H1 (cell line): ENCODE results near the gene CRYGN. TPM values are rescaled to one million over a fixed set of nuclear protein-coding genes. Genes with fewer than 3 reads are reported as not detected.

Source experiments
- CTCF ChIA-PET: fragments of 300-600 bp; sonication (Branson Sonifier 250); formaldehyde crosslinking; loops from one replicate; lab custom pipeline; 2021; ENCODE audit not compliant: partially characterized antibody; lab: Charles Lee
- POLR2A ChIA-PET: fragments of 300-600 bp; sonication (Branson Sonifier 250); formaldehyde crosslinking; loops from one replicate; lab custom pipeline; 2021; ENCODE audit warnings: inconsistent platforms; ENCODE audit not compliant: partially characterized antibody; lab: Charles Lee
- DNase-seq, 2 experiments: peaks; one replicate each; pipeline versions ENCODE4 v3.0.0 to v3.0.0-alpha.2; 2010 to 2022; ENCODE audit warnings: low spot score in 2 of 2, low read depth in 1 of 2, mixed read lengths in 1 of 2
- FAIRE-seq: peaks from 2 replicates; lab custom pipeline; 2011; peaks lifted over from hg19 to GRCh38; lab: Jason Lieb, UNC
- H2AFZ ChIP-seq: 2 replicates; pipeline ENCODE4 v1.8.1; 2012; ENCODE audit warnings: low read length, inconsistent platforms
- H2AK5ac ChIP-seq: 2 replicates; pipeline ENCODE4 v1.6.1; 2013; ENCODE audit warnings: low read depth, low read length
- H2BK120ac ChIP-seq: replicated peaks from 2 replicates; pipeline ENCODE3; 2013; ENCODE audit warnings: low read depth, low read length, inconsistent platforms
- H2BK12ac ChIP-seq: 2 replicates; pipeline ENCODE4 v1.6.1; 2013; ENCODE audit warnings: low read depth, low read length
- H2BK15ac ChIP-seq: 2 replicates; pipeline ENCODE4 v1.6.1; 2013; ENCODE audit warnings: low read length
- H2BK20ac ChIP-seq: 2 replicates; pipeline ENCODE4 v1.6.1; 2013; ENCODE audit warnings: low read length
- H2BK5ac ChIP-seq: 2 replicates; pipeline ENCODE4 v1.6.1; 2013; ENCODE audit warnings: low read depth, low read length
- H3K14ac ChIP-seq: 2 replicates; pipeline ENCODE4 v1.6.1; 2013; ENCODE audit warnings: inconsistent platforms; ENCODE audit not compliant: insufficient read length
- H3K18ac ChIP-seq: 2 replicates; pipeline ENCODE4 v1.6.1; 2013; ENCODE audit warnings: low read length; ENCODE audit errors: extremely low read depth
- H3K23ac ChIP-seq: 2 replicates; pipeline ENCODE4 v1.6.1; 2013; ENCODE audit warnings: inconsistent platforms; ENCODE audit not compliant: insufficient read length
- H3K23me2 ChIP-seq: 2 replicates; pipeline ENCODE4 v1.6.1; 2013; ENCODE audit warnings: low read depth, low read length
- H3K27ac ChIP-seq: 2 replicates; pipeline ENCODE4 v1.6.1; 2011; ENCODE audit warnings: low read depth, low read length, inconsistent platforms
- H3K27me3 ChIP-seq, 4 experiments: replicated peaks in 1 of 4; 1 replicate in 1 of 4; 2 replicates in 3 of 4; pipeline versions ENCODE4 v1.6.1 to v1.8.1; 2011 to 2013; ENCODE audit warnings: low read length in 3 of 4, mild to moderate bottlenecking in 3 of 4, inconsistent platforms in 2 of 4, mixed read lengths in 2 of 4, moderate library complexity in 1 of 4; ENCODE audit not compliant: control insufficient read depth in 3 of 4, insufficient read depth in 3 of 4; ENCODE audit errors: extremely low read depth in 1 of 4
- H3K36me3 ChIP-seq, 4 experiments: 2 replicates each; pipeline versions ENCODE4 v1.6.1 to v1.8.1; 2011 to 2013; ENCODE audit warnings: mild to moderate bottlenecking in 4 of 4, low read length in 3 of 4, moderate library complexity in 2 of 4, control low read depth in 1 of 4, inconsistent platforms in 1 of 4; ENCODE audit not compliant: insufficient read depth in 4 of 4, control insufficient read depth in 2 of 4
- H3K4ac ChIP-seq: replicated peaks from 2 replicates; pipeline ENCODE3; 2013; ENCODE audit warnings: low read length, low read depth, mixed read lengths, inconsistent platforms; ENCODE audit not compliant: insufficient read length
- H3K4me1 ChIP-seq, 4 experiments: replicated peaks in 1 of 4; 1 replicate in 1 of 4; 2 replicates in 3 of 4; pipeline versions ENCODE4 v1.6.1 to v1.8.1; 2011 to 2013; ENCODE audit warnings: low read length in 3 of 4, inconsistent platforms in 2 of 4, mixed read lengths in 1 of 4; ENCODE audit not compliant: insufficient read depth in 4 of 4, control insufficient read depth in 3 of 4
- H3K4me2 ChIP-seq, 2 experiments: 2 replicates each; pipeline versions ENCODE4 v1.6.1 to v1.8.1; 2011 to 2013; ENCODE audit warnings: low read depth in 2 of 2, low read length in 2 of 2, control low read depth in 1 of 2, inconsistent platforms in 1 of 2, mild to moderate bottlenecking in 1 of 2; ENCODE audit not compliant: insufficient read depth in 1 of 2
- H3K4me3 ChIP-seq, 4 experiments: fragments of 200-600, 300-600 bp in 1 of 4; sonication (generic), shearing (Covaris generic), sonication (Bioruptor Twin) in 1 of 4; 2 replicates each; pipeline versions ENCODE4 v1.5.1 to v1.8.1; 2011 to 2016; ENCODE audit warnings: low read length in 4 of 4, low read depth in 3 of 4, control low read depth in 2 of 4, inconsistent platforms in 2 of 4, mild to moderate bottlenecking in 2 of 4, mixed read lengths in 1 of 4, moderate library complexity in 1 of 4; ENCODE audit not compliant: insufficient read depth in 2 of 4; ENCODE audit errors: extremely low read depth in 1 of 4
- H3K56ac ChIP-seq: replicated peaks from 2 replicates; pipeline ENCODE3; 2013; ENCODE audit warnings: low read depth, mild to moderate bottlenecking, mixed read lengths, low read length, inconsistent platforms; ENCODE audit not compliant: insufficient read length
- H3K79me1 ChIP-seq: 2 replicates; pipeline ENCODE4 v1.6.1; 2013; ENCODE audit warnings: low read depth, low read length, control low read depth
- H3K79me2 ChIP-seq, 2 experiments: 2 replicates each; pipeline versions ENCODE4 v1.6.1 to v1.8.1; 2012 to 2013; ENCODE audit warnings: low read length in 2 of 2, mild to moderate bottlenecking in 2 of 2, inconsistent platforms in 1 of 2; ENCODE audit not compliant: insufficient read depth in 2 of 2, control insufficient read depth in 1 of 2
- H3K9ac ChIP-seq, 4 experiments: replicated peaks in 1 of 4; 1 replicate in 1 of 4; 2 replicates in 3 of 4; pipeline versions ENCODE4 v1.6.1 to v1.8.1; 2011 to 2013; ENCODE audit warnings: low read depth in 3 of 4, low read length in 3 of 4, control low read depth in 2 of 4, mild to moderate bottlenecking in 2 of 4, moderate library complexity in 2 of 4, inconsistent platforms in 1 of 4; ENCODE audit errors: extremely low read depth in 1 of 4
- H3K9me3 ChIP-seq, 2 experiments: 2 replicates each; pipeline versions ENCODE4 v1.6.1 to v1.8.1; 2012 to 2013; ENCODE audit warnings: mild to moderate bottlenecking in 2 of 2, moderate library complexity in 2 of 2, control low read depth in 1 of 2, inconsistent platforms in 1 of 2, low read depth in 1 of 2, low read length in 1 of 2, mixed read lengths in 1 of 2; ENCODE audit not compliant: insufficient read depth in 2 of 2
- H4K20me1 ChIP-seq, 2 experiments: replicated peaks in 1 of 2; 2 replicates each; pipeline versions ENCODE3 to v1.8.1; 2011 to 2013; ENCODE audit warnings: inconsistent platforms in 2 of 2, low read length in 2 of 2, mild to moderate bottlenecking in 1 of 2; ENCODE audit not compliant: insufficient read depth in 2 of 2, control insufficient read depth in 1 of 2
- H4K5ac ChIP-seq: 2 replicates; pipeline ENCODE4 v1.6.1; 2013; ENCODE audit warnings: low read length, low read depth, mixed read lengths, inconsistent platforms; ENCODE audit not compliant: insufficient read length
- H4K8ac ChIP-seq: 2 replicates; pipeline ENCODE4 v1.8.0; 2013; ENCODE audit warnings: mild to moderate bottlenecking, moderate library complexity, low read length, inconsistent platforms; ENCODE audit not compliant: insufficient read depth; ENCODE audit errors: extremely low read depth
- H4K91ac ChIP-seq: replicated peaks from 2 replicates; pipeline ENCODE3; 2013; ENCODE audit warnings: low read length, mixed read lengths, inconsistent platforms; ENCODE audit not compliant: insufficient read length
- BRCA1 ChIP-seq: IDR thresholded peaks from 2 replicates; pipeline ENCODE4 v1.6.1; 2012; ENCODE audit warnings: low read depth, low read length, improper control_type of control experiment
- WGBS, 2 experiments: shearing (Covaris generic) in 1 of 2; methylation state at CpG; one replicate each; pipeline versions ENCODE4 v1.1.6 to v1.1.7; 2013 to 2015; ENCODE audit warnings: low lambda C conversion rate in 2 of 2, mixed read lengths in 2 of 2, inconsistent platforms in 1 of 2, low coverage in 1 of 2, missing lambda C conversion rate in 1 of 2; ENCODE audit not compliant: insufficient replicate concordance in 2 of 2, insufficient coverage in 1 of 2, insufficient read length in 1 of 2; ENCODE audit errors: extremely low coverage in 1 of 2, missing lambda C conversion rate in 1 of 2; 5-methylcytosine and 5-hydroxymethylcytosine counted together
- polyA plus RNA-seq, 7 experiments: library from polyadenylated mRNA; depleted of rRNA in 3 of 7; stranded (reverse) in 5 of 7; unstranded in 2 of 7; fragments of >200 nt in 5 of 7; fragments of 200-250 nt in 2 of 7; gene quantifications; 1 replicate in 5 of 7; 2 replicates in 1 of 7; 4 replicates in 1 of 7; pipeline versions ENCODE4 v1.2.1 to v1.2.3, GENCODE V29; 2011 to 2013; ENCODE audit warnings: missing spikeins in 2 of 7, mixed read lengths in 2 of 7
- total RNA-seq: library from RNA; stranded (reverse); fragmentation: NEBNext Ultra II Directional; extraction: Animal tissue kit (Norgen Biotek cat#: 25700); gene quantifications from 2 replicates; pipeline ENCODE4 v1.2.1, GENCODE V29; 2021

The CRYGN gene
- total and polyA plus RNA-seq, 2 of the 8 experiments (the other 6 are each of a cell fraction or from before 2014, with no cell fraction given), result 0.98 to 1.6 TPM

GRCh38 chr7:151396328-151396970 lies 43.5 kb downstream of the CRYGN start:
- POLR2A ChIA-PET, result no interaction called here

More at GRCh38 chr7:151396328-151396970, 43.5 kb downstream of the CRYGN start:
- no peaks in the 10 kb centered on the region for H3K79me2 ChIP-seq
- DNase-seq, result no peak
- H3K9me3 ChIP-seq, result no peaks in the 10 kb centered on the region
- no peak overlapping the region for H2BK120ac ChIP-seq
- no peak overlapping the region for H3K23ac ChIP-seq
- H3K36me3 ChIP-seq, result peaks cover 0 to 7% (median 1%) of the 10 kb centered on the region in 4 experiments; a peak in 2 of 8 replicates
- H3K27me3 ChIP-seq, result no peaks in the 10 kb centered on the region
- H3K23me2 ChIP-seq, result peaks cover 7% of the 10 kb centered on the region; the same call in 1 of the 2 replicates
- no peak overlapping the region; the same call in 1 of the 2 replicates for H3K18ac ChIP-seq
- no peak for FAIRE-seq
- no peak overlapping the region for H3K4ac ChIP-seq
- H3K4me1 ChIP-seq, result peaks cover 0 to 20% (median 11%) of the 10 kb centered on the region in 4 experiments
- no peak overlapping the region for H3K4me2 ChIP-seq
- no peak overlapping the region for H4K5ac ChIP-seq
- no peak overlapping the region for H3K56ac ChIP-seq
- H3K9ac ChIP-seq, result no peak overlapping the region
- H3K14ac ChIP-seq, result no peak overlapping the region
- no peak overlapping the region for H2BK20ac ChIP-seq
- TF ChIP-seq BRCA1, result no peak
- TF ChIP-seq, all 59 proteins: peak for 0
- H2BK5ac ChIP-seq, result peak overlapping the region; percentile 24; the same call in 1 of the 2 replicates
- no peak overlapping the region for H2AK5ac ChIP-seq
- peaks cover 0 to 5% of the 10 kb centered on the region in 2 experiments for H4K20me1 ChIP-seq
- H2BK15ac ChIP-seq, result no peak overlapping the region; the same call in 1 of the 2 replicates
- no peak overlapping the region for H4K91ac ChIP-seq
- no peak overlapping the region; the same call in 1 of the 2 replicates for H2BK12ac ChIP-seq
- H3K4me3 ChIP-seq, result no peak overlapping the region
- H3K79me1 ChIP-seq, result no peaks in the 10 kb centered on the region
- WGBS, 2 experiments, result 92% methylated on average over 6 of the region's 10 CpGs; no CpG with 5 or more reads in 1 of the 2 experiments
- no peak overlapping the region for H3K27ac ChIP-seq
- no peak overlapping the region for H4K8ac ChIP-seq
- CTCF ChIA-PET, result interaction anchor here (0.8 to 6.6 kb wide), 7 partner anchors 9 to 53 kb away, joined by 3 to 32 read pairs (median 10); no protein-coding TSS in a partner anchor
- H2AFZ ChIP-seq, result no peak overlapping the region
